Measurements from ENCODE around the gene RNF183.

The RNF183 gene

DNA sequence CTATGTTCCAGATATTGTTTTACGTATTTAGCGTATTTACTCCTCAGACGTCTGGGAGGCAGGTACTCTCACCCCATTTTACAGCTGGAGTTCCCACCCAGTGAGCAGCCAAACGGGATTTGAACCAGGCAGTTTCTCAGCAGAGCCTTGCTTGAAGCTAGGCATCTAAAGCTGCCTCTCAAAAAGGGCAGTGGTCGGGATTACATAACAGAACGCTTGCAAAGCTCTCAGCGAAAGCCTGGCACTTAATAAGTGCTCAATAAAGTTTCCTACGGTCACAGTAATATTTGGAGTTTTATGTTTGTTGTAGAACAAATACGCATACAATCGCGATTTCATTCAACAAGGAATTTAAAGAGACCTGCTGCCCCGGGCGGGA lies 45.9 kb upstream of the RNF183 start:
- in situ Hi-C loops (cut with HindIII; ENCODE audit: low sequenced_read_pairs) = no loop called here
- no peak overlapping the region for H3K4me3 ChIP-seq (ENCODE audit: low read depth, low read length)
- no peak for DNase-seq (ENCODE audit: low read depth)
- TF ChIP-seq, protein P1, sequence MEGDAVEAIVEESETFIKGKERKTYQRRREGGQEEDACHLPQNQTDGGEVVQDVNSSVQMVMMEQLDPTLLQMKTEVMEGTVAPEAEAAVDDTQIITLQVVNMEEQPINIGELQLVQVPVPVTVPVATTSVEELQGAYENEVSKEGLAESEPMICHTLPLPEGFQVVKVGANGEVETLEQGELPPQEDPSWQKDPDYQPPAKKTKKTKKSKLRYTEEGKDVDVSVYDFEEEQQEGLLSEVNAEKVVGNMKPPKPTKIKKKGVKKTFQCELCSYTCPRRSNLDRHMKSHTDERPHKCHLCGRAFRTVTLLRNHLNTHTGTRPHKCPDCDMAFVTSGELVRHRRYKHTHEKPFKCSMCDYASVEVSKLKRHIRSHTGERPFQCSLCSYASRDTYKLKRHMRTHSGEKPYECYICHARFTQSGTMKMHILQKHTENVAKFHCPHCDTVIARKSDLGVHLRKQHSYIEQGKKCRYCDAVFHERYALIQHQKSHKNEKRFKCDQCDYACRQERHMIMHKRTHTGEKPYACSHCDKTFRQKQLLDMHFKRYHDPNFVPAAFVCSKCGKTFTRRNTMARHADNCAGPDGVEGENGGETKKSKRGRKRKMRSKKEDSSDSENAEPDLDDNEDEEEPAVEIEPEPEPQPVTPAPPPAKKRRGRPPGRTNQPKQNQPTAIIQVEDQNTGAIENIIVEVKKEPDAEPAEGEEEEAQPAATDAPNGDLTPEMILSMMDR (IDR thresholded peaks at IDR 0.05; ENCODE audit: low read depth, low read length, missing control alignments) = no peak

DNA sequence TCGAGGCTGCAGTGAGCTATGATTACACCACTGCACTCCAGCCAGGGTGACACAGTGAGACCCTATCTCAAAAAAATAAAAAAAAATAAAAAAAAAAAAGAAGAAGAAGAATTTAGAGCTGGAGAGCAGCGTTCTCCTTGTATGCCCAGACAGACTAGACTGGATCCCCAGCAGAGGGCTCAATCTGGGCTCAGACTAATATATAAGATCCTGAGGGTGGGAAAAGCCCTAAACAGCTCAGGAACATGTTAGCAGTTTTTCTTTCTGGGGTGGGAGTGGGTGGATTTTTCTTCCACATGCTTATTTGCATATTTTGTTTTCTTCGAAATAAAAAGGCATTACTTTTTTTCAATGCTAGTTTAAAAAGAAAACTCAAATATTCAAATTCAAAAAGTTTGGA lies 45.3 kb upstream of the RNF183 start:
- DNase-seq (ENCODE audit: low read depth) = no peak
- H3K4me3 ChIP-seq (ENCODE audit: low read depth, low read length) = no peak overlapping the region
- in situ Hi-C loops (cut with HindIII; ENCODE audit: low sequenced_read_pairs) = no loop called here
- TF ChIP-seq, protein P1 (IDR thresholded peaks at IDR 0.05; ENCODE audit: low read depth, low read length, missing control alignments) = no peak

DNA sequence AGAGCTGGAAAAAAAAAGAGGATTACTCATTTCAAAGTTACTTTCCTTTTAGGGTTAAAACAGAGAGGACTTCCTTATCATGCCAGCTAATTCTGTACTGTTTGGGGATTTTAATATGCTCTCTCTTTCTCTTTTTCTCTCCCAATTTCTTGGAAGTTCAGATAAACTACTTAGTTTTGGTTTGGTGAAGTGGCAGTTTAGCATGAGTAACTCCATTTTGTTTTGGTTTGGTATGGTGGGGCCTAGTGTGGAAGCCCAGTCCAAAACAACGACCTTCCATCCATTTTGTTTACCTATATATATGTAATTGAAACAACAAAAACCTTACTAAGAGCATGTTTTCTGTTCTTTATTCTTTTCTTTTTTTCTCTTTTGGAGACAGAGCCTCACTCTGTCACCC lies 42.5 kb upstream of the RNF183 start:
- no peak for DNase-seq (ENCODE audit: low read depth)
- in situ Hi-C loops (cut with HindIII; ENCODE audit: low sequenced_read_pairs) = no loop called here
- no peak overlapping the region for H3K4me3 ChIP-seq (ENCODE audit: low read depth, low read length)
- TF ChIP-seq, protein P1 (IDR thresholded peaks at IDR 0.05; ENCODE audit: low read depth, low read length, missing control alignments) = no peak

DNA sequence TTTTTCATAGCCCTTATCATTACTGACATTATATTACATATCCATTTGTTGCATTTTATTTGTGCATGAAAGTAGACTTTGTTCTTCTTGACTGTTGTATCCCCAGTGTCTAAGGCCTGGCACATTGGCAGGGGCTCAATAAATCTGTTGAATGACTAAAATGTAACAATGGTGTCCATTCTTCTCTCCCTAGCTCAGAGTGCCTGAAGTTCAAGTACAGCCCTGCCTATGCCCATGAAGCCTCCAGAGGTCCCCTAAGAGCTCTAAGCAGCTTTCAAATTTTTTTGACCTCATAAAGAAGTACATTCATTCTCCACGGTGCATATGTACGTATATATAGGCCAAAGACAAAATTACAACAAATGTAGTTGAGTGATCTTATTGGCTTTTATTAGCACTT lies 42.0 kb upstream of the RNF183 start:
- DNase-seq (ENCODE audit: low read depth) = no peak
- in situ Hi-C loops (cut with HindIII; ENCODE audit: low sequenced_read_pairs) = no loop called here
- no peak overlapping the region for H3K4me3 ChIP-seq (ENCODE audit: low read depth, low read length)
- TF ChIP-seq, protein P1 (IDR thresholded peaks at IDR 0.05; ENCODE audit: low read depth, low read length, missing control alignments) = no peak

DNA sequence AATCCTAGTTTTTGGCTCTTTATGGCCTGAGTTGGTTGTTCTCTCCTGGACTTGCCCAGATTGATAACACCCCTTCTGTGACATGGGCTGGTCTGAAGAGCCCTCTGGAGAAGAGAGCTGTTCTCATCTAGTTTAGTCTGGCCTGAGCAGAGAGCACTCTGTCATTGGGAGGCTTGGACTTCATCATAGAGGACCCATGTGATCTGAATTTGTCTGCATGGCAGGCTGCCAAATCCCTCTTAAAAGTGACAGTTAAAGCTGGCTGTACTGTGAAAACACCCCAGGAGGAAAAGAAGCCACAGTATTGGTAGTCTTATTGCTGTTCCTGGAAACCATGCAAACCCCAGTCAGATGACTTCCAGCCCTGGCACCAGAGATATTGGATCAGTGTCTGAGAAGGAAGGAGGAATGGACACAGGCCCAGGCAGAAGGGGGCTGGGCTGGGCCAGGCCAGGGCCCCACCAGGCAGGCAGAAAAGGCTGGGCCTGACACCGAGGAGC lies 40.6 kb upstream of the RNF183 start:
- peak; percentile 29 for DNase-seq (ENCODE audit: low read depth)
- TF ChIP-seq, protein P1 (IDR thresholded peaks at IDR 0.05; ENCODE audit: low read depth, low read length, missing control alignments) = no peak
- no peak overlapping the region for H3K4me3 ChIP-seq (ENCODE audit: low read depth, low read length)
- in situ Hi-C loops (cut with HindIII; ENCODE audit: low sequenced_read_pairs) = no loop called here

DNA sequence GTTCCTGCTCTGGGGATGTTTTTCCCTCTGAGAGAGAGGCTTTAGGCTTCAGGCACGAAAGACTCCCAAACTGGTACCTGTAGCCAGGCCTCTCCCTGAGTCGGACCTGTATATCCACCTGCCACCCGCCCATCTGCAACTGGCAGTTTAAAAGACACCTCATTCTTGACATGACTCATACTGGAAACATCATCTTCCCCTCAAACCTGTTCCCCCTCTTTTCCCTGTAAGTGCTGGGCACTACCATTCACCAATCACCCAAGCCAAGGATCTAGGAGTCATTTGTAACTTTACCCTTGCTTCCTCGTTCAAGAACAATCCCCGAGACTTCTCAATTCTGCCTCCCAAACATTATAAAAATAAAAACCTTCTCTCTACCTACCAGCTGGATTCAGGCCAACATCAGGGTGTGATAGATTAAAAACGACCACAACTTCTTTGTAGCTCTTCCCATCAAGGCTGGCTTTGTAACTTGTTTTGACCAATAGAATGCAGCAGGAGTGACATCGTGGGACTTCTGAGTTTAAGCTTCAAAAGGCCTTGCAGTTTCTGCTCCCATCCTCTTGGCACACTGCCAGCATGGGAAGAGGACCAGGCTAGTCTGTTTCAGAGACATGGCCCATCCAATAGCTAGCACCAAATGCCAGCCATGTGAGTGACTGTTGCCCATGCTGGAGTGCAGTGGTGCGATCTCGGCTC lies 38.7 kb upstream of the RNF183 start:
- no peak for DNase-seq (ENCODE audit: low read depth)
- H3K4me3 ChIP-seq (ENCODE audit: low read depth, low read length) = no peak overlapping the region
- TF ChIP-seq, protein P1 (IDR thresholded peaks at IDR 0.05; ENCODE audit: low read depth, low read length, missing control alignments) = no peak
- in situ Hi-C loops (cut with HindIII; ENCODE audit: low sequenced_read_pairs) = no loop called here
